ENCODE measurements around the gene HAO2.
"Not testable (repeated sequence)": the region's sequence is repeated elsewhere in the genome, so short reads cannot be mapped to it uniquely, and the experiment has no call there.

The HAO2 gene

DNA sequence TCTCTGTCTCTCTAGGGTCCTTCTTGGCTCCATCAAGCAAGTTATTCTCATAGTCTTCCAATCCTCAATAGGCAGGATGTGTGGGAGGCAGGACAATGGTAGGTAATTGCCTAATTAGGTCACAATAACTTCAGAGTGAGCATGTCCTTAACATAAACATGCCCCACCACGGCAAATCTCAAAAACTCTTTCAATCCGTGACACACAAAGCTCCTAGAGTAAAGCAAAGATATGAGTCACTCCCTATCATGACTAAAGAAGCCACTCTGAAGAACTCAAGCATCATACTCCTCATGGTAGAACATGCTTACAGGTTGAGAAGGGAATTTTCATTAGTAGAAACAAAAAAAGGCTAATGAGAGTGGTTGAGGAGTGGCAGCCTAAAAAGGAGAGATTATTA, 4.9 kb downstream of the HAO2 start:
- Histone ChIP-seq H3K36me3 (ENCODE audit: control insufficient read depth, insufficient read depth, low read length) (no peaks in the 10 kb centered on the region), H3K27ac (ENCODE audit: low read depth, low read length) (no peak overlapping the region), H3K27me3 (ENCODE audit: control insufficient read depth, insufficient read depth, low read length) (no peaks in the 10 kb centered on the region), H3K9ac (ENCODE audit: low read length) (no peak overlapping the region), H3K4me1 (ENCODE audit: control insufficient read depth, insufficient read depth, low read length) (no peaks in the 10 kb centered on the region), H3K4me3 (ENCODE audit: low read length) (no peak overlapping the region)

DNA sequence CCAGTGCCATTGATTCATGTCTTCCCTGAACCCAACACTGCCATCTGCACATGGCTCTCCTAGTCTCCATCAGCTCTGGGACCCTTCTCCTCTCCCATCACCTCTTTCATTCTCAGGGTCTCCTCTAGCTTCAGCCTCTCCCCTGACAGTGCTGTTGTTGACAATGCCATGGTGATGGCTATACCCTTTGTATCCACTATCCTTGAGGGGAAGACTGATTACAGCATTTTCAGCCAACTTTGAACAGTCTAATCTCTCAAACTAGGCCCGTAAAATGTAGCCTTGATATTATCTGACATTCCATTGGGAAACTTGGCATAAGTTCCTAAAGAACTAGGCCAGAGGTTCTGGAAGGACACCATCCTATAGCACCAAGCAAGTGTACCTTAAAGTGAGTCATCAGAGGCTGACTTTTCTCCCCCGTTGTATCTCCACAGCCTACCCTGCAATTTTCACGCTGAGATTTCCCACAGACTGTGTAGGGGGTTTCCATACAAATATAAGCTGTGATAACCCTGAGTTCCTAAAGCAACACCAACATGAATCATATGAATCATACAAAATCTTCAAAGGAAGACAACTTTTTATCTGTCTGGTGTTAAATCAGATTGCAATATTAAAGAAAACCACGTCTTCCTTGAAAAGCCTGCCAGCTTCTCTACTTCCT, 5.8 kb downstream of the HAO2 start:
- no peaks in the 10 kb centered on the region for H3K4me1 ChIP-seq (ENCODE audit: control insufficient read depth, insufficient read depth, low read length)
- no peak overlapping the region for H3K9ac ChIP-seq (ENCODE audit: low read length)
- H3K36me3 ChIP-seq (ENCODE audit: control insufficient read depth, insufficient read depth, low read length): no peaks in the 10 kb centered on the region
- no peak overlapping the region for H3K27ac ChIP-seq (ENCODE audit: low read depth, low read length)
- no peak overlapping the region for H3K4me3 ChIP-seq (ENCODE audit: low read length)
- no peaks in the 10 kb centered on the region for H3K27me3 ChIP-seq (ENCODE audit: control insufficient read depth, insufficient read depth, low read length)

DNA sequence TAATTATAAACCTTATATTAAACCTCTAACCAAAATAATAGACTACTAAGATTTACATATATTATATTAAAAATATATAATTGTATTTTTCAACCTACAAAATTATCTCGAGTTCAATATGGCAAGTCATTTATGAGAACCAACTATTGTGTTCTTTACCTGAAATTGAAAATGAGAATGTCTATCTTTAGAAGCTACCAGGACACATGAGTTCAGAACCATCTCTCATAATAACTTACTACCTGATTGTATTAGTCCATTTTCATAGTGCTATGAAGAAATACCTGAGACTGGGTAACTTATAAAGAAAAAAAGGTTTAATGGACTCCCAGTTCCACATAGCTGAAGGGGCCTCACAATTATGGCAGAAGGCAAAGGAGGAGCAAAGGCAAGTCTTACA, 6.8 kb downstream of the HAO2 start:
- no peaks in the 10 kb centered on the region for H3K36me3 ChIP-seq (ENCODE audit: control insufficient read depth, insufficient read depth, low read length)
- H3K4me3 ChIP-seq (ENCODE audit: low read length): no peak overlapping the region
- H3K27ac ChIP-seq (ENCODE audit: low read depth, low read length): no peak overlapping the region
- no peak overlapping the region for H3K9ac ChIP-seq (ENCODE audit: low read length)
- no peaks in the 10 kb centered on the region for H3K4me1 ChIP-seq (ENCODE audit: control insufficient read depth, insufficient read depth, low read length)
- no peaks in the 10 kb centered on the region for H3K27me3 ChIP-seq (ENCODE audit: control insufficient read depth, insufficient read depth, low read length)

DNA sequence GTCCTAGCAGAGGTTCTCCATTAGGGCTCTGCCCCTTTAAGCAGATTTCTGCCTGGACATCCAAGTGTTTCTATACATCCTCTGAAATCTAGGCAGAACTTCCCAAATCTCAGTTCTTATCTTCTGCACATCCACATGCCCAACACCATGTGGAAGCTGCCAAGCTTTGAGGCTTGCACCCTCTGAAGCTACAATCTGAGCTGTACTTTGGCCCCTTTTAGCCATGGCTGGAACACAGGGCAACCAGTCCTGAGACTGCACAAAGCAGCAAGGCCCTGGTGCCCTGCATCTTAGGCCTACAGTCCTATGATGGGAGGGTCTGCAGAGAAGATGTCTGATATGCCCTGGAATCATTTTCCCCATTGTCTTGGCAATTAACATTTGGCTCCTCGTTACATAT, 8.0 kb downstream of the HAO2 start:
- no peaks in the 10 kb centered on the region for H3K36me3 ChIP-seq (ENCODE audit: control insufficient read depth, insufficient read depth, low read length)
- no peak overlapping the region for H3K9ac ChIP-seq (ENCODE audit: low read length)
- H3K4me3 ChIP-seq (ENCODE audit: low read length): no peak overlapping the region
- H3K27ac ChIP-seq (ENCODE audit: low read depth, low read length): no peak overlapping the region
- H3K4me1 ChIP-seq (ENCODE audit: control insufficient read depth, insufficient read depth, low read length): no peaks in the 10 kb centered on the region
- H3K27me3 ChIP-seq (ENCODE audit: control insufficient read depth, insufficient read depth, low read length): no peaks in the 10 kb centered on the region

DNA sequence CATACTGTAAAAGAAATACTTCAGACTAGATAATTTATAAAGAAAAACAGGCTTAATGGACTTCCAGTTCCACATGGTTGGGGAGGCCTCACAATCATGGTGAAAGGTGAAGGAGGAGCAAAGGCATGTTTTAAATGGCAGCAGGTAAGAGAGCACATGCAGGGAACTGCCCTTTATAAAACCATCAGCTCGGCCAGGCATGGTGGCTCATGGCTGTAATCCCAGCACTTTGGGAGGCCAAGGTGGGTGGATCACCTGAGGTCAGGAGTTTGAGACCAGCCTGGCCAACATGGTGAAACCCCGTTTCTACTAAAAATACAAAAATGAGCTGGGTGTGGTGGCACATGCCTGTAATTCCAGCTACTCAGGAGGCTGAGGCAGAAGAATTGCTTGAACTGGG, 9.0 kb downstream of the HAO2 start:
- not testable (repeated sequence) for H3K27ac ChIP-seq (ENCODE audit: low read depth, low read length); H3K27me3 ChIP-seq (ENCODE audit: control insufficient read depth, insufficient read depth, low read length); H3K36me3 ChIP-seq (ENCODE audit: control insufficient read depth, insufficient read depth, low read length); H3K4me3 ChIP-seq (ENCODE audit: low read length); H3K9ac ChIP-seq (ENCODE audit: low read length); H3K4me1 ChIP-seq (ENCODE audit: control insufficient read depth, insufficient read depth, low read length)

DNA sequence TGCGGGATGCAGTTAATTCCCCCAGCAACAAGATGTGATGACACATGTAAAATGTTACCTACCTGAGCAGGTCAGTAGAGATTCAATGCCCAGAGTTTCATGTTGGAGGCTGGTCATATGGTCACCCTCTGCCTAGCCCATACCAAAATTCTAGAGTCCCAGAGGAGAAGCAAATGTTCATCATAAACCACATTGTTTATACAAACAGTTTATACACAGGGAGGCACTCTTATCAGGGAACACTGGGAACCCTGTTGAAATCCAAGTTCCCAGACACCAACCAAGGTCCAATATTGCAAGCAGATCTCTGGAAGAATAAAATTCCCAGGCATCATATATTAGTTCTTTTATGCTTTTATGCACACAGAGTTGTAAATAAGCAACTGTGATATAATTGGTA, 10.5 kb downstream of the HAO2 start:
- Histone ChIP-seq H3K4me1 (ENCODE audit: control insufficient read depth, insufficient read depth, low read length) (no peaks in the 10 kb centered on the region), H3K27me3 (ENCODE audit: control insufficient read depth, insufficient read depth, low read length) (no peaks in the 10 kb centered on the region), H3K36me3 (ENCODE audit: control insufficient read depth, insufficient read depth, low read length) (no peaks in the 10 kb centered on the region), H3K27ac (ENCODE audit: low read depth, low read length) (no peak overlapping the region), H3K9ac (ENCODE audit: low read length) (no peak overlapping the region), H3K4me3 (ENCODE audit: low read length) (no peak overlapping the region)

DNA sequence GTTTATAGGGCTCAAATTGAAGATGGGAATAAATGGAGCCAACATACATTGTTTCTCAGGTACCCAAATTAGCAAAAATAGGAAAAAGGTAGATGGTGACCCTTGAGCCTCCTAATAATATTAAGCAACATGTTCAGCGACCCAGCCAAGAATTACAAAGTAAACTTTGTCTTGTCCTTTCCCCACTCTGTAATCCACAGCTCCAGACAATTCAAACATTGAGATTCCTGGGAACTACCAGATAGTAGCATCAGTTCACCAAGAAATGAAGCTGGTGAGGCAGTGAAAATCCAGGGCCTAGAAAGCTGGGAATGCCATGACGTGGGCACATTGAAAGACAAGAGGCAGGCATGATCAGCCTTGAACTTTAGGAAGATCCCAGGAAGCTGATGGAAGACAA, 11.7 kb downstream of the HAO2 start:
- H3K27ac ChIP-seq (ENCODE audit: low read depth, low read length): no peak overlapping the region
- no peaks in the 10 kb centered on the region for H3K27me3 ChIP-seq (ENCODE audit: control insufficient read depth, insufficient read depth, low read length)
- H3K4me1 ChIP-seq (ENCODE audit: control insufficient read depth, insufficient read depth, low read length): no peaks in the 10 kb centered on the region
- no peak overlapping the region for H3K9ac ChIP-seq (ENCODE audit: low read length)
- H3K4me3 ChIP-seq (ENCODE audit: low read length): no peak overlapping the region
- H3K36me3 ChIP-seq (ENCODE audit: control insufficient read depth, insufficient read depth, low read length): no peaks in the 10 kb centered on the region

DNA sequence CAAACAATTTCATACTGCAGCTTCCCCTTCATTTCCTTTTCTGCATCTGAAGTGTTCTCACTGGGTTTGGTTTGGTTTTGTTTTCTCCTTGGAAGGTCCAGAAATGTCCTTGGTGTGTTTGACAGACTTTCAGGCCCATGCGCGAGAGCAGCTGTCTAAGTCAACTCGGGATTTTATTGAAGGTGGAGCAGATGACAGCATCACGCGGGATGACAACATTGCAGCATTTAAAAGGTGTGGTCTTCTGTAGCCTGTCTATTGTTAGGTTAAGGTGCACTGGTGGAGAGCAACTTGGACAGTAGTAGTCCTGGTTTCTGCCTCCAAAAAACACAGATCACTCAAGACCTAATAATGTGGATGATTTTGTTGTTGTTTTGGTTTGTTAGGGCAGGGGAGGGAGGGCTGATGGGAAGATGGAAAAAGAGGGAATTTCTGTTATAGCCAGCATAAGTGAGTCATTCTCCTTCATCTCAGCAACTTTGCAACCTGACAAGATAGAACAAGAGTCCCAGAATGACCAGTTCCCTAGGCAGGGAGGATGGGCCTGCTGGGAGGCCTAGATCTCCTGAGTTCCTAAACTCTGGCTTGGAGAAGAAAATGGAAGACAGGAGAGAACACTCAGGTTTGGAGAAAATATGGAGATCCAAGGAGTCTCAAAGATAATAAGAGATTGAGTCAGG, 12.5 kb downstream of the HAO2 start:
- H3K9ac ChIP-seq (ENCODE audit: low read length): no peak overlapping the region
- no peak overlapping the region for H3K27ac ChIP-seq (ENCODE audit: low read depth, low read length)
- no peak overlapping the region for H3K4me3 ChIP-seq (ENCODE audit: low read length)
- H3K36me3 ChIP-seq (ENCODE audit: control insufficient read depth, insufficient read depth, low read length): no peaks in the 10 kb centered on the region
- H3K27me3 ChIP-seq (ENCODE audit: control insufficient read depth, insufficient read depth, low read length): no peaks in the 10 kb centered on the region
- H3K4me1 ChIP-seq (ENCODE audit: control insufficient read depth, insufficient read depth, low read length): no peaks in the 10 kb centered on the region

DNA sequence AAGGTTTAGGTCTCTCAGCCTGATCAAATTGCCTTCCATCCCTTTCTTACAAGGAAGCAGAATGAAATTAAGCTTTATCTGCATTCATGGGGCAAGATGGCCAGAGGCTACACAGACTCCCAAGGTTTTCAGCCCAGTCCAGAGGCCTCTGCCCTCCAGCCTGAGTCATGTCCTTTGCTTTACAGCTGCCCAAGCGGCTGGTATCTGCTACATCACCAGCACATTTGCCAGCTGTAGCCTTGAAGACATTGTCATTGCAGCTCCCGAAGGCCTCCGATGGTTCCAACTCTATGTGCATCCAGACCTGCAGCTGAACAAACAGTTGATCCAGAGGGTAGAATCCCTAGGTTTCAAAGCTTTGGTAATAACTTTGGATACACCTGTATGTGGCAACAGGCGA, 16.0 kb downstream of the HAO2 start:
- Histone ChIP-seq H3K4me1 (ENCODE audit: control insufficient read depth, insufficient read depth, low read length) (no peaks in the 10 kb centered on the region), H3K4me3 (ENCODE audit: low read length) (no peak overlapping the region), H3K9ac (ENCODE audit: low read length) (no peak overlapping the region), H3K27me3 (ENCODE audit: control insufficient read depth, insufficient read depth, low read length) (no peaks in the 10 kb centered on the region), H3K36me3 (ENCODE audit: control insufficient read depth, insufficient read depth, low read length) (no peaks in the 10 kb centered on the region), H3K27ac (ENCODE audit: low read depth, low read length) (no peak overlapping the region)

DNA sequence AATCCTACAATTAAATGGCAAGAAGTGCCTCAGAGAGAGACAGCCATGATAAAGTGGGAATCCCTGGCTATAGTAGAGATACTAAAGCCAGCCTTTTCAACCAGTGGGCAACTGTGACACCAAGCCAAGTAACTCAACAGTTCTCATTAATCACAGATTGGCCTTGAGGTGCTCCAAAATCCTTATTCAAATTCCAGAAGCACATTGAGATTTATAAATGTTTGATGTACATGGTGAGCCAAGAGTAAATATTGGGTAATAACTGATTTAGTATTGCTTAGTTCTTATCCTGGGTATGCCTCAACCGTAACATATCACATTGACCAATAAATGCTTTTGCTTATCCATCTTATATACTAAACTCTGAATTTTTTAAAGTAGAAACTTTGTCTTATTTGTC, 17.1 kb downstream of the HAO2 start:
- Histone ChIP-seq H3K9ac (ENCODE audit: low read length) (no peak overlapping the region), H3K4me1 (ENCODE audit: control insufficient read depth, insufficient read depth, low read length) (no peaks in the 10 kb centered on the region), H3K4me3 (ENCODE audit: low read length) (no peak overlapping the region), H3K27me3 (ENCODE audit: control insufficient read depth, insufficient read depth, low read length) (no peaks in the 10 kb centered on the region), H3K27ac (ENCODE audit: low read depth, low read length) (no peak overlapping the region), H3K36me3 (ENCODE audit: control insufficient read depth, insufficient read depth, low read length) (no peaks in the 10 kb centered on the region)

DNA sequence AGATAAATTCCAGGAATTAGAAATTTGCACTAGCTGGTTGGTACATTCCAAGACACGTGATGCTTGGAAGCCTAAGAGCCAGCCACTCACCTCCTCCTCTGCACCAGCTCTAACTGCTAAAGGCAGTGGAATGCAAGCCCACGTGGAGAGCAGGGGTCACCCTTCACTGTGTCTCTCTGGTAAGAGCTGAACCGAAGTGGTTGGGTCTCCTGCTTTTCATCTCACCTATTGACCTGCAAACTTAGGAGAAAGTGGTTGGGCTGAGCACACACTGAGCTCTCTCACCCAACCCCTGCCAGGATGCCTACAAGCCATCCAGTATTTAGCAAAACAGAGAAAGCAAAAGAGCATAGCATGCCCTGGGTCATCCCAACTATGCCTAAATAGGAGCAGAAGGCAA, 19.3 kb downstream of the HAO2 start:
- H3K27ac ChIP-seq (ENCODE audit: low read depth, low read length): no peak overlapping the region
- no peaks in the 10 kb centered on the region for H3K36me3 ChIP-seq (ENCODE audit: control insufficient read depth, insufficient read depth, low read length)
- no peak overlapping the region for H3K9ac ChIP-seq (ENCODE audit: low read length)
- H3K4me3 ChIP-seq (ENCODE audit: low read length): no peak overlapping the region
- no peaks in the 10 kb centered on the region for H3K27me3 ChIP-seq (ENCODE audit: control insufficient read depth, insufficient read depth, low read length)
- no peaks in the 10 kb centered on the region for H3K4me1 ChIP-seq (ENCODE audit: control insufficient read depth, insufficient read depth, low read length)

DNA sequence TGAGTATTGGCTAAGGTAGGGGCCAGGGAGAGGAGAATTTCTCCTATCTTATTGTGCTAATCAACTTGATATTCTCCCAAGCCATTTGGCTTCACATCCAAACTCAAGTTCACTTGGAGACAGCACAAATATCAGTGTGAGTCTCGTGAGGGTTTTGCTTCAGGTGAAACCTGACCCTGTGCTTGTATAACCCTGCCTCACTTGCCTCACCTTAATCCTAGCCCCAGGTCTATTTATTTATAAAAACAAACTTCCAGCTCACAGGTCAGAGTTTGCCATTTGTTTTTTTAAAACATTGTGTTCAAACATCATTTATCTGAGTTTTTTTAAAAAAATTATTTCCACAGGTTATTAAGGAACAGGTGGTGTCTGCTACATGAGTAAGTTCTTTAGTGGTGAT, 19.9 kb downstream of the HAO2 start:
- no peak overlapping the region for H3K9ac ChIP-seq (ENCODE audit: low read length)
- no peaks in the 10 kb centered on the region for H3K36me3 ChIP-seq (ENCODE audit: control insufficient read depth, insufficient read depth, low read length)
- no peaks in the 10 kb centered on the region for H3K27me3 ChIP-seq (ENCODE audit: control insufficient read depth, insufficient read depth, low read length)
- H3K27ac ChIP-seq (ENCODE audit: low read depth, low read length): no peak overlapping the region
- no peaks in the 10 kb centered on the region for H3K4me1 ChIP-seq (ENCODE audit: control insufficient read depth, insufficient read depth, low read length)
- H3K4me3 ChIP-seq (ENCODE audit: low read length): no peak overlapping the region

DNA sequence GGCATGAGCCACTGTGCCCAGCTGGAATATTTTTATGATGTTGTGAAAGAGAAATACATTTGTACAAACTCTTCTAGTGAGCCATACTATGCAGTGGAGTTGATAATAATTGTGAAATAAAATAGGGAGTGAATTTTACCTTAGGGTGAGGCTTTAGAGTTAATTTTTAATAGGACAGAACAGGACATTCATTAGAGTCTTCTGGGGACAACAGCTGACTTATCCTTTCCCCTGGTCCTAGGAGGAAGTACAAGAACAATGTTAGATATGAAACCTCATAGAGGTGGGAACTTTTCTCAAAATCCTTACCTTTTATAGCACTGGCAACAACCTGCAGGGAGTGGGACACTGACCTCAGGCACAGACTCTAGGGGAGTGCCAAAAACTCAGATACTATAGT, 21.9 kb downstream of the HAO2 start:
- Histone ChIP-seq H3K27ac (ENCODE audit: low read depth, low read length) (no peak overlapping the region), H3K4me1 (ENCODE audit: control insufficient read depth, insufficient read depth, low read length) (no peaks in the 10 kb centered on the region), H3K36me3 (ENCODE audit: control insufficient read depth, insufficient read depth, low read length) (no peaks in the 10 kb centered on the region), H3K9ac (ENCODE audit: low read length) (no peak overlapping the region), H3K4me3 (ENCODE audit: low read length) (no peak overlapping the region), H3K27me3 (ENCODE audit: control insufficient read depth, insufficient read depth, low read length) (no peaks in the 10 kb centered on the region)

All from rectal smooth muscle tissue (tissue), 1 donor.